H1 (cell line): ENCODE results near the gene RBCK1. TPM values are rescaled to one million over a fixed set of nuclear protein-coding genes. Genes with fewer than 3 reads are reported as not detected.

Experiments
- E2F6 ChIP-seq: IDR thresholded peaks from 2 replicates; pipeline ENCODE4 v1.6.1; 2012; ENCODE audit warnings: inconsistent platforms
- polyA plus RNA-seq, 7 experiments: library from polyadenylated mRNA; depleted of rRNA in 3 of 7; stranded (reverse) in 5 of 7; unstranded in 2 of 7; fragments of >200 nt in 5 of 7; fragments of 200-250 nt in 2 of 7; gene quantifications; 1 replicate in 5 of 7; 2 replicates in 1 of 7; 4 replicates in 1 of 7; pipeline versions ENCODE4 v1.2.1 to v1.2.3, GENCODE V29; 2011 to 2013; ENCODE audit warnings: missing spikeins in 2 of 7, mixed read lengths in 2 of 7
- total RNA-seq: library from RNA; stranded (reverse); fragmentation: NEBNext Ultra II Directional; extraction: Animal tissue kit (Norgen Biotek cat#: 25700); gene quantifications from 2 replicates; pipeline ENCODE4 v1.2.1, GENCODE V29; 2021

Gene RBCK1
- total and polyA plus RNA-seq, 2 of the 8 experiments (the other 6 are each of a cell fraction or from before 2014, with no cell fraction given) = 43.1 to 54.7 TPM

DNA sequence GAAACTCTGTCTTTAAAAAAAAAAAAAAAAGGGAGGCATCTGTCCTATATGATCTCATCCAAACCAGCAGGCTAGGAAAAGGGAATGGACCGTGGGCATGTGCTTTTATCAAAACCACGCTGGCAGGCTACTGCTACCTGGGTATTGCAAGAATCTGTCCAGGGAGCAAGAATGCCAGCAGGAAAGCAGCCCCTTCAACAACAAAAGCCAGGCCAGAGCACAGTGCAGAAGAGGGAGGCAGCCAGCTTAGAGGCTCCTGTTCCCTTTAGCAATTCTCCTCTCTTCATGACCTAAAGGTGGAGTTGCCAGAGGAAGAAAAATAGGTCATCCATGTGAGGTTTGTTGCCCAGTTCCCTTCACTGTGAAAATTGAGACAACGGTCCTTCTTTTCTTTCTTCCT is 36.0 kb downstream of the RBCK1 start (continued):
- TF ChIP-seq E2F6 = no peak
- TF ChIP-seq, all 59 proteins: peak for 0
